ENCODE measurements around the gene USB1.

USB1 gene

GRCh38 chr16:58020628-58021521 lies 19.7 kb downstream of the USB1 start:
- peak; percentile 59 to 60 for DNase-seq

- no peak for DNase-seq
Observed at GRCh38 chr16:58021661-58022551, 20.7 kb downstream of the USB1 start.

- DNase-seq: no peak
Observed at GRCh38 chr16:58022601-58023371, 21.6 kb downstream of the USB1 start.

- DNase-seq: peak in 1 of 2 donors; percentile 10
Observed at GRCh38 chr16:58024486-58025350, 23.5 kb downstream of the USB1 start.

- DNase-seq: peak; percentile 55 to 58
Observed at GRCh38 chr16:58025351-58026138, 24.3 kb downstream of the USB1 start, which contains the start of gene MMP15. MMP15 (plus strand) TSS chr16:58025754; CDS start chr16:58026351, 597 bp downstream.

GRCh38 chr16:58026139-58026704 lies 25.0 kb downstream of the USB1 start:
- DNase-seq: peak in 1 of 2 donors; percentile 3

- no peak for DNase-seq
Observed at GRCh38 chr16:58026705-58027160, 25.5 kb downstream of the USB1 start.

- DNase-seq: no peak
Observed at GRCh38 chr16:58027161-58027915, 26.1 kb downstream of the USB1 start.

GRCh38 chr16:58027916-58028455 lies 26.8 kb downstream of the USB1 start:
- DNase-seq: no peak

- no peak for DNase-seq
Observed at GRCh38 chr16:58028541-58029070, 27.4 kb downstream of the USB1 start.

GRCh38 chr16:58029410-58029809 lies 28.2 kb downstream of the USB1 start:
- DNase-seq: no peak

- DNase-seq: no peak
Observed at GRCh38 chr16:58030136-58030840, 29.1 kb downstream of the USB1 start.

GRCh38 chr16:58031016-58031800 lies 30.0 kb downstream of the USB1 start:
- DNase-seq: no peak

GRCh38 chr16:58032710-58033293 lies 31.6 kb downstream of the USB1 start:
- no peak for DNase-seq

- no peak for DNase-seq
Observed at GRCh38 chr16:58034128-58034685, 33.0 kb downstream of the USB1 start.

- DNase-seq: no peak
Observed at GRCh38 chr16:58034774-58035173, 33.6 kb downstream of the USB1 start.
